NCI-H2171 treated with DMSO at 0.1 percent for 48 hours (cell line): ENCODE data around the gene SYTL4.

Source experiments
- DNase-seq: peaks from one replicate; lab custom pipeline; 2025; lab: John Stamatoyannopoulos, UW

SYTL4 gene

GRCh38 chrX:100648458-100649417, 83.2 kb downstream of the SYTL4 start:
- DNase-seq = peak; percentile 90

GRCh38 chrX:100647739-100648138, 84.2 kb downstream of the SYTL4 start:
- DNase-seq = no peak

- DNase-seq = no peak
Observed at GRCh38 chrX:100647095-100647494, 84.8 kb downstream of the SYTL4 start.

GRCh38 chrX:100645106-100645505, 86.8 kb downstream of the SYTL4 start:
- no peak for DNase-seq

- no peak for DNase-seq
Observed at GRCh38 chrX:100643956-100644860, 87.7 kb downstream of the SYTL4 start, which contains the start of gene SRPX2. Gene SRPX2 (plus strand): TSS chrX:100644199. CDS start chrX:100646323, 2,124 bp downstream.

GRCh38 chrX:100643212-100643611, 88.7 kb downstream of the SYTL4 start:
- DNase-seq = no peak

- no peak for DNase-seq
Observed at GRCh38 chrX:100642290-100642689, 89.6 kb downstream of the SYTL4 start.

- DNase-seq = peak; percentile 43
Observed at GRCh38 chrX:100636321-100636991, 95.5 kb downstream of the SYTL4 start, which contains the start of gene TSPAN6. Gene TSPAN6 (minus strand): TSS chrX:100636806. CDS start chrX:100636694, 112 bp downstream.

- DNase-seq = no peak
Observed at GRCh38 chrX:100635989-100636320, 96.0 kb downstream of the SYTL4 start.

GRCh38 chrX:100635040-100635439, 96.9 kb downstream of the SYTL4 start:
- no peak for DNase-seq

GRCh38 chrX:100625985-100626491, 105.9 kb downstream of the SYTL4 start:
- DNase-seq = no peak
